Measurements from ENCODE around the gene GLTPD2.
"Not testable (repeated sequence)": the region's sequence is repeated elsewhere in the genome, so short reads cannot be mapped to it uniquely, and the experiment has no call there.

GLTPD2 gene

DNA sequence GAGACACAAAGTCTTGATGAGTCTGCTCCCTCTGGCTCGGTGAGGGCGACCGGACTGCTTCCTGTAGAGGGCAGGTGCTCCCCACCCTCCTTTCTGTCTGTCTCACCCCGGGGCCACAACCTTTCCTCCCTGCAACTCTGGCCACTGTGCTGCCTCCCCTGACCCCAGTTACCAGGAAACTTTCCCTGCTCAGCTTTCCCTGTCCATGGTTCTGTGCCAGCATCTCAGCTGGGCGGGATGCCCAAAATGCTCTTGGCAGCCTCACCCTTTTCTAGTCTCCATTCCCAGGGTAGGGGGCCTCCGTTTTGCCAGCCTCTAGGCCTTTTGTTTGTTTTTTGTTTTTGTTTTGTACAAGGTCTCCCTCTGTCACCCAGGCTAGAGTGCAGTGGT is 19.6 kb downstream of the GLTPD2 start:
- peak; percentile 21 to 64 for DNase-seq

DNA sequence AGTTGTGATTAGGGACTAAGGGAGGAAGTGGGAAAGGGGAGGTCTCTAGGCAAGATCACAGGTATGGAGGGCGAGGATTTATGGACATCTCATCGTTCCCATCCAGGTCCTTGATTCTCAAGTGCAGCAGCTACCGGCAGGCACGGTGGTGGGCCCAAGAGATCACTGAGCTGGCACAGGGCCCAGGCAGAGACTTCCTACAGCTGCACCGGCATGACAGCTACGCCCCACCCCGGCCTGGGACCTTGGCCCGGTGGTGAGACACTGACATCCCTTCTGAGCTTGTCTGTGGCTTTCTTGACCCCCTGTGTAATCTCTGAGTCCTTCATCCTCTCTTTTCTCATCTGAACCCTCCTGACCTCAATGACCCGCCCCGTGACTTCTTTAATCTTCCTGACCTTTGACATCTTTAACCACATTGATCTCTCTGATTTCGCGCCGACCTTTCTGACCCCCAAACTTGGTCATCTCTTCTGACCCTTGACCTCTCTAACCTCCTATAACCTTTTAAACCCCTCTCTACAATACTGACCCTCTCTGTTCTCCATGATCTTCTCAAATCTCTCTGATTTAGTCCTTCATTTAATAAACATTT is 22.0 kb downstream of the GLTPD2 start:
- DNase-seq: no peak

DNA sequence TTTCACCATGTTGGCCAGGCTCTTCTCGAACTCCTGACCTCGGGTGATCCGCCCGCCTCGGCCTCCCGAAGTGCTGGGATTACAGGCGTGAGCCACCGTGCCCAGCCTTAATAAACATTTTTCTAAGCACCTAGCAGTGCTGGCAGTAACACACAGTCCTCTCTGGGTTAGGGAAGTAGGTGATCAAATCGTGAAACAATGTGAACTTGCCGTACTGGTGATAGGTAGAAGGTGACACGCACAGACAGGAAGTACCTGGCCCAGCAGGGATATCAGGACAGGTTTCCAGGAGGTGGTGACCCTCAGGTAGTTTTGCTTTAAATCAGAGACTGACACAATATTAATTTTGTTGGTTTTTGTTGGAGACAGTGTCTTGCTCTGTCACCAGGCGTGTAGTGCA is 22.7 kb downstream of the GLTPD2 start:
- DNase-seq: no peak

DNA sequence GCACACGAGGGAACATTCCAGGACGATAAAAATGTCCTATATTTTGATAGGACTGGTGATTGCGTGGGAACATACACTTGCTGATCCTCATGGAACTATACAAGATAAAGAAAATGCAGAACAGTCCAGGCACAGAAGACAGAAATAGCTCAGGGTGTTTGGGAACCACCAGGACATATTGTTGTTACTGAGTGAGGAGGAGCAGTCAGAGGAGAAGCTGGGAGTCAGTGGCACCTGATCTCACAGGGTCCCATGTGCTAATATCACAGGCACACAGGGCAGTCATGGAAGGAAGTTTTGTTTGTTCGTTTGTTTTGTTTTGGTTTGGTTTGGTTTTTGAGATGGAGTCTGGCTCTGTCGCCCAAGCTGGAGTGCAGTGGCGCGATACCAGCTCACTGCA is 23.9 kb downstream of the GLTPD2 start:
- no peak for DNase-seq

DNA sequence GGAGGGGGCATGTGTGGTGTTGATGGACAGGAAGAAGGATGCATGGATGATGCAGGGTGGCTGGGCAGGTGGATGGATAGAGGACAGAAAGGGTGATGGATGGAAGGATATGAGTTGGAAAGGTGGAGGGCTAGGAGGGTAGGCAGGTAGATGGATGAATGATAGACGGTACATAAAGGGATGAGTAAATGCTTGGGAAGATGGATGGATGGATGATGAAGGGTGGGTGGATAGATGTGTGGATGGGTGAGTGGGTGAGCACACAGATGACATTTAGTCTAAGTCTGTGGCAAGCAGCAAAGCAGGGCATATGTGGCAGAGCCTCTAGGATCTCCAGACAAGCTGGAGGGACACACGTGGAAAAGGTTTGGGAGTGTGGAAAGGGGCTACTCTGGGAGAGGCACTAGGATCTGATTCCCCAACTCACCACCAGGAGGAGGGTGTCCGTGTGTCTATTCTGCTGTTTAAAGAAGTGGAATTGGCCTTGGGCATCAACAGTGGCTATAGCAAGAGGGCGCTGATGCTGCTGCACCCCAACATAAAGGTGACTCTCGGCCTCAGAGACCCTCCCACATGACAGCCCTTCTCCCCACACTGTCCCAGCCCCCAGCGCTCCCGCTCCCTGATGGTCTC is 26.4 kb downstream of the GLTPD2 start:
- DNase-seq: no peak

DNA sequence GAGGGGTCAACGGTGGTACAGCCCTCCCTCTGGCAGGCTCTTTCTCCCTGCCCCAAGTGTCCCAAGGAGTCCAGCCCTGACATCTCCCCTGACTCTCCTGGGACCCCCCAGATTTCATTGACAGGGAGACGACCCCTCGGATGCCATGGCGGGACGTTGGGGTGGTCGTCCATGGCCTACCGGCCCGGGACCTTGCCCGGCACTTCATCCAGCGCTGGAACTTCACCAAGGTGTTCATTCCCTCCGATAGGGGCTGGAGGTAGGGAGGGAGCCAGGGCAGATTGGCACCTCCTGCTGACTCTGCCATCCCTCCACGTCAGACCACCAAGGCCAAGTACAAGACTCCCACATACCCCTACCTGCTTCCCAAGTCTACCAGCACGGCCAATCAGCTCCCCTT is 28.1 kb downstream of the GLTPD2 start:
- DNase-seq: no peak

DNA sequence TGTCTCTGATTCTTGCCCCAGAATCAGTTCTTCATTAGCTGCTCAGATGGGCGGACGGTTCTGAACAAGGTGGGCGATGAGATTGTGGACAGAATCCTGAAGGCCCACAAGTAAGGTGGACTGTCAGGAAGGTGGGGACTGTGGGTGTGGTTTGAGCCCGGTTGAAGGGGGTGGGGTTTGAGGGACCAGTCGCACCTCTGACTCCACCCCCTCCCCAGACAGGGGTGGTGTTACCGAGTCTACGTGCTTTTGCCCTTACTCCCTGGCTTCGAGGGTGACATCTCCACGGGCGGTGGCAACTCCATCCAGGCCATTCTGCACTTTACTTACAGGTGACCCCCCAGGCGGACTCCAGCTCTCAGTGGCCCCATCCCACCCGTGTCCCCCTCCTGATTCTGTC is 29.5 kb downstream of the GLTPD2 start:
- DNase-seq: no peak

DNA sequence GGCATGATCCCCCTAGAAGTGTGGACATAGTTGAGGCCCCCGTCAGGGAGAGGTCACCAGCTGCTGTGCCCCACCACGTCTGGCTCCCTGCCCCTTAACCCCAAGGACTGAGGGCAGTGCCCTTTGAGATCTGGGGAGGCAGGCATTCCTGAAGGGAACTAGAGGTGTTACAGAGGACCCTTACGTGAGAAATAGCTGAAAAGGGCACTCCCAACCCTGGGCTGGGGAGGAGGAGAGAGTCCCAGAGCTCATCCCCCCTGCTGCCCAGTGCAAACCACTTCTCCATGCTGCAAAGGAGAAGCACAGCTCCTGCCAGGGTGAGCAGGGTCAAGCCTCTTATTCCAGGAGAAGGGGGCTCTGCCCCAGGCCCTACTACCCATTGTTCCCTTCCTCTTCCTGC is 34.1 kb downstream of the GLTPD2 start:
- DNase-seq: no peak

DNA sequence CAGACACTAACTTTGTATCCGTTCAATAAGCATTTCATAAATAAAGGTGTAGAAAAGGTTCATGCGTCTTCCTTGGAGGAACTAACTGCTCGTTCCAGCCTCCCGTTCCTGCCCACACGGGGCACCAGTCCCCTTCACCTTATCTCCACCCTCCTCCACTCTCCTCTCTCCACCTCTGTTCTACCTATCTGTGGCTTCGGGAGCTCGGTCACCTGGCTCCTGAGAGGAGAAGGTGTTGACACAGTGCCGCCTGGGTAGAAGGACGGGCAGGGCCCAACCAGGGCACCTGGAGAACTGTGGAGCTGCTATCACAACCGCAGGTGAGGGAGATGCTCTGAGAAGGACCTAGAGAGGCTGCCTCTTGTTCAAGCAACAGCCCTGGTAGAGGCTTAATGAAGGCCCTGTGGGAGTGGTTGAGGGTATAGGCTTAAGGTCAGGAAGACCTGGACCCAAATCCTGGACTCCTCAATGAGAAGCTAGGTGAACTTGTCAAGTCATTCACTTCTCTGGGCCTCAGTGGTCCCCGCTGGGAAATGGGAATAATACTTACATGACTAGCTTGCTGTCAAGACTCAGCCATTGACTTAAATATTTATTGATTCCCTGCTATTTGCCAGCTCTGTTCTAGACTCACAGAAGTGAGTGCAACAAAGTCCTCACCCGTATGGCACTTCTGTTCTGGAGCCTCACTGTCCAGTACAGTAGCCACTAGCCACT is 34.8 kb downstream of the GLTPD2 start:
- no peak for DNase-seq

DNA sequence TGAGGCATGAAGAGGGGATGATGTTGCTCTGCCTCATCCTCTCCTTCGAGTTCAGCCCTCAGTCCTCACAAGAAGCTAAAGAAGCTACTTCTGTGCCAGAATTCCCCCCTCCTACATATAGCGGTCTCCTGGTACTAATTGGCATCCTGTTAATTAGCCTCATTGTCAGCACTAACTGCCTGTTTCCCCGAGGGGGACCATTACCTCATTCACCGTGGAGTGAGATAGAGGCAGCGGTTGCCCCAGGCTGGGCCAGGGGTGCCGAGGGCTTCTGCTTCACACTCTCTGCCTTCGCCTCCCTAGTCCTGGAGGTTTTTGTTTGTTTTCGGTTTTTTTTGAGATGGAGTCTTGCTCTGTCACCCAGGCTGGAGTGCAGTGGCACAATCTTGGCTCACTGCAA is 38.6 kb downstream of the GLTPD2 start:
- no peak for DNase-seq

DNA sequence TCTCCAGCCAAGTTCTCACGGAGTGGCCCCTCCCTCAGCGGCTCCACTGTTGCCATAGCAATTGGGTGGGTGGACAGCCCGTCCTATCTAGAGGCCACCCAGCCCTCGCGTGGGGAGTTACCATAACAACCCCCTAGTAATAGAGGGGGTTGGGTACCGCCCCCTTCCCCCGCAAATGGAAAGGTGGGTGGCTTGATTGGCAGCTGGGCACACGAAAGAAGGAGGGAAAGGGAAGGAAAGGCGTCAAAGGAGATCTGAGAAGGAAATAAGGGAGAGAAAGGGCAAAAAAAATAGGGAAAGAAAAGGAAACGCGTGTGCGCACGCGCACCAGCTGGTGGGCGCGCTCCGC is 44.0 kb downstream of the GLTPD2 start:
- DNase-seq: not testable (repeated sequence)

DNA sequence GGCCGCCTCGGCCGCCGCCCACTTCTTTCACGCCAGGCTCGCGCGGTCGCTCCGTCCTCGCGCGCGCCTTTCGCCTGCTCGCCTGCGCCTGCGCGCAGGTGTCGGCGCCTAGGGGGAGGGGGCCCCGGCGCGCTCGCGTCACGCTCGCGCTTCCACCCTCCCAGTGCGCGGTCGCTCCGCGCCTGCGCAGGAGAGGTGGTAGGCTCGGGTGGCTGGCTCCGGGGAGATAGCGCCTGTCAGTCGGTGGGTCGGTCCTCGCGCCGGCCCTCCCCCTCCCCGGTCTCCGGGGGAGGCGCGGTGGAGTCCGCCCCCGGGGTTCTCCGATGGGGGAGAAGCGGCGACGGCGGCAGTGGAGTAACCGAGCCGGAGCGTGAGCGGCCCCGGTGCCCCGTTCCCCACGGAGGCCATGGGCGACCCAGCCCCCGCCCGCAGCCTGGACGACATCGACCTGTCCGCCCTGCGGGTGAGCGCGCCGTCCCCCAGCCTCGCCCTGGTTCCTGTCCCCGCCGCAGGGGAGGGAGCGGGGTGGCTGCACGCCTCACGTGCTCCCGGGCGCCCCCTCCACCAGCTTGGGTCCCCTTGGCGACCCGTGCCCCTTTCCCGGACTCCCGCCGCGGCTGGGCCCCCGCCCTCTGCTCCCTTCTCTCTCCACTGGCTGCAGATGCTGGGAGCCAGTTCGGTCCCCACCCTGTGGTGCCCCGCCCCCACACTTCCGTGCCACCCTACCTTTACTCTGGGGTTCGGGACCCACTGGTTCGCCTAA is 44.6 kb downstream of the GLTPD2 start, which contains the start of gene MINK1:
TSS of gene MINK1 (plus strand) at position 163 of the 763 bp plus-strand sequence. CDS start at position 407, 244 bp downstream.
- peak; percentile 77 to 82 for DNase-seq

DNA sequence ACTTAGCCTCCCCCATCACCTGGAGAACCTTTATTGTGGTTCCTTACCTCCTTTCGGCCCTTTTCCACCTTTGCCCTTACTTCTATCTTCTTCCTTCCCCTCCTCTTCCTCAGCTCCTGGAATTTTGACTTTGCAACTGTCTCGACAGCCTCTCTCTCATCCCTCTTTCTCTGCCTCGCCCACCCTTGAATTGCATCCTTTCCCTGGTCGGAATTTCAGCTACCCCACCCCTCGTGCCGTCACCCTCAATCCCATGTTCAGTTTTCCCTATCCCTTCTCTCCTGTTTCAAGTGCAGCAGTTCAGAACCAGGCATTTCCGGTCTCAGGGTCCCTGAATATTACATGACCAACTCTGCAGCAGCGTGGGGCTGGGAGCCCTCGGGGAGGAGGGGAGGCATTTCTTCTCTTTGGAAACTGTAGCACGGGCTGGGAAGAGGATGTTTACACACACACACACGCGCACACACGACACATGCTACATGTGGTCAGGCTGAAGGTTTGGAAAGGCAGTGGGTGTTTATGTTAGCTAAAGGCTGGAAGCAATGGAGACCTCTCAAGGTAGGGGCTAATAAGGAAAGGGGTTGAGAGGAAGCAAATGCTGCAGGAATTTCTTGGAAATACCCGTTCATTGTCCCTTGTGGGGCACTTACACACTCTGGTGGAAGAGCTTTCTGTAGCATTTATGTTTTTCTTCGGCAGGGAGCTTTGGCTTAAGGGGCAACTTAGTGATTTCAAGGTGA is 45.3 kb downstream of the GLTPD2 start:
- DNase-seq: no peak

DNA sequence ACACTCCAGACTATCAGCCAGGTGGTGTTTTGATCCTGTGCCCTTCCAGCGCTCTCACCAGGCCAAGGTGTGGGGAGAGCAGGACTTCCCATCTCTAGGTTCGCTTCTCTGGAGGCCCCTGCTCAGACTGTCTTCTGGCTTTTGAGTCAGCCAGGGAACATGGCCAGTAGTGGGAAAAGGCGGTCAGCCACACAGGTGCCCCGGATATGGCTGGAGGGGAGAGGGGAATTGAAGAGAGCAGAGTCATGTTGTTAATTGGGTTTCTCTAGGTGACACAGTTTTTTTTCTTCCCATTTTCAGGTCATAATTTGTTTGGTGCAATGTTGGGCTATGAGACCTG is 45.9 kb downstream of the GLTPD2 start:
- DNase-seq: no peak

DNA sequence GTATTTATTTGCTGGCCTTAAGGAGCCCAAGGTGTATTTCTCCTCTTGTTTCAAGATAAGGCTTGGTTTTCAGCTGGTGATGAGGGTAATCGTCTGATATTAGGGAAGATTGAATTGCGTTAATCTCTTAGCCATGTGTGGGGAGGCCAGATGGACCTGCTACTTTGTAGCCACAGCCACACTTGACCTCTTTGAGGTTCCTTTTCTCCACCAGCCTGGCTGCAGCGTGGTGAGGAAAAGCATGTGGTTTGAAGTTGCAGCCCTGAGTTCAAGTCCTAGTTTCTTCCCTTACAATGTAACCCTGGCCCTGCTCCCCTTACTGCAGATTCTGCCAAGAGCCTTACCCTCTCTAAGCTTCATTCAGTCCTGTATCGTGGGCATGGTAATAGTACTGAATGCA is 47.5 kb downstream of the GLTPD2 start:
- DNase-seq: no peak

DNA sequence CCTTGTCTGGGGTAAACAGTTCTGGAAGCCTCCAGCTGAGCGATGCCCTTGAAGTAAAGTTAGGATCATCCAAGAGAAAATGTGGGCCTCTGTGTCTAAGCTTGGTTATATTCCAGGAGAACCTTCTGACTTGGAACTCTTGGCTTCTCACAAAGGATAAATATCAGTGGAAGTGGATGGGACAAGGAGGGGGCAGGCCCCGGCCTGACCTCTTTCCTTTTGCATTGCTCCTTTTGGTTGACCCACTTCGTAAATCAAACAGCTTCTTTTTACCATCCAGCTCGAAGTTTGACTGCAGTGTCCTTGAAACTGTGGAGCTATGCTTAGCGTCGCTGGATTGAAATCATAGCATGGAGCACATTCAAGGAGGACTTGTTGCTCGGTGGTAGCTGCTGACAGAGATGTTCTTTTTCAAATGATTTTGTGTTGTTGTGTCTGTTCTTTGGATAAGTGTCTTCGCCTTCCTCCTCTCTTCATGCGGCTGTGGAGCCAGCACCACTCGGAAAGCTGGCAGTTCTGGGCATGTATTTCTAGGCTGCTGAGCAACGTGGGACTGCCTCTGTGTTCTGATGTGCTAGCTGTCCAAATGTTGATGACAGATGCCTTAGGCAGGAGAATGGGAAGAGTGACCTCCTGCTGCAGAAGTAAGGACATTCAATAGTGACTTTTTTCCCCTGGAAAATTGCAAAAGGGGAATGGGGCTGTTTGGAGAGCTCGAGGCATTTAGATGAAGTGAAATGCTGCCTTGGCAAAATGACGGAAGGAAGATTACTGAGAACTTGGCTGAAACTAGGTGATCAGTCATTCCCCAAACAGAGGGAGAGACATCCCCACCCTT is 48.9 kb downstream of the GLTPD2 start:
- DNase-seq: peak in 1 of 2 donors; percentile 30

DNA sequence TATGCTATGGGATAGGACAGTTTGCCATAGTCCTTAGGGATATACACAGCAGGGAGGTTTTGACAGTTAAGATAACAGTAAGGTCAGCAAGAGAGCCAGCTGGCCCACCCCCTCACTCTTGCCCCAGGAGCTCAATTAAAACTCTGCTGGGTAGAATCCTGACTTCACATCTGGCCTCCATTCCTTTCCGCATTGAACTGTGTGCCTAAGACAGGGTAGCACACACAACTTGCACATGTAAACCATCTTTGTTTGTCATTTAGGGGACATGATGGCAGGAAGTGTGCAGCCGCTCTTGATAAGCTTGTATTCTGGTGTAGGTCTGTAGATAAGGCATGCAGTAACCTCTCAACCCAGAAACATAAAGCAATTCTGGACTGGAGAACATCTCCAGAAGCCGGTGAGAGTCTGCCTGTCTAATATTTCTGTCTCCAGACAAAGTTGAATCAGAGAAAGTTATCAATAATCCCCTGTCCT is 49.6 kb downstream of the GLTPD2 start:
- DNase-seq: no peak

DNA sequence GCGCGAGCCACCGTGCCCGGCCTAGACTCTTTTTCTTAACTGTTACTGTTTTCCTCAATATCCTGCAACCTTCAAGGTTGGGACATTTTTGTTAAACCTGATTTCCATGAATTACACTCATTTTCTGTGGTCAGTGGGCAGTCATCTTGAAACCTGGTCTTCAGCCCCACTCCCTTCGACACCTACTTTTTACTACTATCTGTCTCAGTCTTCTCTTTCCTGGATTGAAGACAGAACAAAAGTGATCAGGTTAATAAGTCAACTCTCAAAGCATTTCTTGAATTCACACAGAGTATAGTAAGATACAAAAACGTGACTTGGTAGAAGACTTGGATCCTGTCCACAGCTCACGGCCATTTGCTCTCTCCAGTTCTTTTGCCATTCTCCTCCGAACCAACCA is 50.5 kb downstream of the GLTPD2 start:
- DNase-seq: no peak
